Measurements from ENCODE around the gene UGT1A9.

GRCh38 chr2:233817361-233817911 lies 145.7 kb downstream of the UGT1A9 start:
- TF ChIP-seq POLR2A (IDR thresholded peaks at IDR 0.05): no peak
- TF ChIP-seq CTCF (IDR thresholded peaks at IDR 0.05): no peak
- no peak for TF ChIP-seq EP300 (IDR thresholded peaks at IDR 0.05)
